GM12801 (cell line): ENCODE results near the gene COLEC12.

Experiments
- CTCF ChIP-seq: IDR thresholded peaks from one replicate; pipeline ENCODE4 v1.5.1; 2011; ENCODE audit warnings: control low read depth; ENCODE audit not compliant: insufficient read length; ENCODE audit errors: extremely low read depth

Gene COLEC12

GRCh38 chr18:421247-422155 is 79.0 kb downstream of the COLEC12 start:
- no peak for TF ChIP-seq CTCF

GRCh38 chr18:420661-421246 is 79.7 kb downstream of the COLEC12 start:
- TF ChIP-seq CTCF = no peak

- no peak for TF ChIP-seq CTCF
Measured at GRCh38 chr18:419541-420175, 80.8 kb downstream of the COLEC12 start.

- TF ChIP-seq CTCF = no peak
Measured at GRCh38 chr18:417495-417894, 83.0 kb downstream of the COLEC12 start.

- no peak for TF ChIP-seq CTCF
Measured at GRCh38 chr18:416930-417329, 83.6 kb downstream of the COLEC12 start.

GRCh38 chr18:415617-416612 is 84.6 kb downstream of the COLEC12 start:
- no peak for TF ChIP-seq CTCF

GRCh38 chr18:415047-415446 is 85.5 kb downstream of the COLEC12 start:
- no peak for TF ChIP-seq CTCF
